Ascending aorta (tissue), 2 donors: Measurements from ENCODE around the gene STARD13. TPM values are rescaled to one million over a fixed set of nuclear protein-coding genes. Genes with fewer than 3 reads are reported as not detected.

Source experiments
- DNase-seq, 2 donors: peaks; one replicate each; pipeline ENCODE4 v3.0.0-alpha.2; 2019; ENCODE audit warnings: low spot score in 2 of 2
- H3K27ac ChIP-seq, 2 donors: fragments of 200-600 bp; sonication (generic); one replicate each; pipeline ENCODE4 v1.5.1; 2016 to 2017; ENCODE audit warnings: mild to moderate bottlenecking in 1 of 2
- H3K27me3 ChIP-seq: fragments of 200-600 bp; sonication (generic); one replicate; pipeline ENCODE4 v1.5.1; 2017
- H3K36me3 ChIP-seq, 2 donors: fragments of 200-600 bp; sonication (generic); one replicate each; pipeline ENCODE4 v1.5.1; 2016
- H3K4me1 ChIP-seq, 2 donors: fragments of 200-600 bp; sonication (generic); one replicate each; pipeline ENCODE4 v1.5.1; 2016 to 2017; ENCODE audit warnings: mild to moderate bottlenecking in 1 of 2
- H3K4me3 ChIP-seq, 2 donors: fragments of 200-600 bp; sonication (generic); one replicate each; pipeline ENCODE4 v1.5.1; 2016 to 2017; ENCODE audit warnings: mild to moderate bottlenecking in 1 of 2
- H3K9me3 ChIP-seq, 2 donors: fragments of 200-600 bp; sonication (generic); one replicate each; pipeline ENCODE4 v1.5.1; 2016
- CTCF ChIP-seq, 3 experiments: fragments of 200-600 bp in 2 of 3; fragments of 450-650 bp in 1 of 3; sonication (generic) in 2 of 3; IDR thresholded peaks; one replicate each; pipeline ENCODE4 v1.5.1; 2016 to 2019; ENCODE audit warnings: antibody characterized with exemption in 3 of 3, mild to moderate bottlenecking in 1 of 3, moderate library complexity in 1 of 3
- intact Hi-C: fragments of 100-400 bp; cut with DNase I; formaldehyde crosslinking; loops from one replicate; pipeline ENCODE4 v1.15.1; 2023
- total RNA-seq: library from RNA; depleted of rRNA; stranded (reverse); fragments of >200 nt; gene quantifications from one replicate; pipeline ENCODE4 v1.1.0, GENCODE V29; 2016

The STARD13 gene
- total RNA-seq, 1 donor from 2014 or later: 34.6 TPM

GRCh38 chr13:33308863-33309262, 23.3 kb upstream of the STARD13 start:
- no peak for DNase-seq
- no peak for TF ChIP-seq CTCF (IDR thresholded peaks at IDR 0.05)
- Histone ChIP-seq H3K9me3 (no peaks in the 10 kb centered on the region), H3K36me3 (no peaks in the 10 kb centered on the region), H3K4me3 (no peak overlapping the region), H3K4me1 (no peaks in the 10 kb centered on the region), H3K27ac (no peak overlapping the region), H3K27me3 (no peaks in the 10 kb centered on the region)
- intact Hi-C loops: no loop called here

- DNase-seq: no peak
- intact Hi-C loops: no loop called here
- H3K4me1 ChIP-seq: no peaks in the 10 kb centered on the region
- no peaks in the 10 kb centered on the region for H3K36me3 ChIP-seq
- H3K27me3 ChIP-seq: no peaks in the 10 kb centered on the region
- H3K27ac ChIP-seq: no peak overlapping the region
- H3K4me3 ChIP-seq: no peak overlapping the region
- TF ChIP-seq CTCF (IDR thresholded peaks at IDR 0.05): no peak
- no peaks in the 10 kb centered on the region for H3K9me3 ChIP-seq
Measured at GRCh38 chr13:33307843-33308242, 22.3 kb upstream of the STARD13 start.

- no peaks in the 10 kb centered on the region for H3K4me1 ChIP-seq
- no peak overlapping the region for H3K4me3 ChIP-seq
- H3K36me3 ChIP-seq: no peaks in the 10 kb centered on the region
- no peaks in the 10 kb centered on the region for H3K27me3 ChIP-seq
- H3K9me3 ChIP-seq: no peaks in the 10 kb centered on the region
- TF ChIP-seq CTCF (IDR thresholded peaks at IDR 0.05): no peak
- H3K27ac ChIP-seq: no peak overlapping the region
- DNase-seq: no peak
- intact Hi-C loops: no loop called here
Measured at GRCh38 chr13:33303855-33304597, 18.5 kb upstream of the STARD13 start.

- H3K36me3 ChIP-seq: no peaks in the 10 kb centered on the region
Measured at GRCh38 chr13:33299626-33300025, 14.1 kb upstream of the STARD13 start.

GRCh38 chr13:33296793-33297425, 11.4 kb upstream of the STARD13 start:
- intact Hi-C loops: no loop called here
- H3K4me1 ChIP-seq: peaks cover 0 to 3% of the 10 kb centered on the region in 2 donors

More at GRCh38 chr13:33299626-33300025, 14.1 kb upstream of the STARD13 start:
- Histone ChIP-seq H3K27me3 (no peaks in the 10 kb centered on the region), H3K27ac (no peak overlapping the region), H3K4me3 (no peak overlapping the region), H3K4me1 (no peaks in the 10 kb centered on the region), H3K9me3 (no peaks in the 10 kb centered on the region)
- DNase-seq: no peak
- intact Hi-C loops: no loop called here
- TF ChIP-seq CTCF (IDR thresholded peaks at IDR 0.05): no peak

More at GRCh38 chr13:33296793-33297425, 11.4 kb upstream of the STARD13 start:
- Histone ChIP-seq H3K4me3 (no peak overlapping the region), H3K9me3 (no peaks in the 10 kb centered on the region), H3K27me3 (no peaks in the 10 kb centered on the region), H3K27ac (no peak overlapping the region), H3K36me3 (no peaks in the 10 kb centered on the region)
- no peak for DNase-seq
- no peak for TF ChIP-seq CTCF (IDR thresholded peaks at IDR 0.05)
